DND-41 (cell line): ENCODE measurements around the gene GPR21.

ENCODE experiments used
- EZH2 ChIP-seq: IDR thresholded peaks from 3 replicates; pipeline ENCODE4 v1.6.1; 2012; ENCODE audit warnings: borderline replicate concordance, low read depth, mild to moderate bottlenecking, moderate library complexity, low read length, inconsistent platforms; ENCODE audit not compliant: severe bottlenecking
- TF ChIP-seq, protein P1 (sequence below): IDR thresholded peaks from 2 replicates; pipeline ENCODE4 v1.5.1; 2012; ENCODE audit warnings: borderline replicate concordance, low read length, moderate library complexity, mild to moderate bottlenecking; ENCODE audit not compliant: poor library complexity, severe bottlenecking; ENCODE audit errors: extremely low read depth

DNA sequence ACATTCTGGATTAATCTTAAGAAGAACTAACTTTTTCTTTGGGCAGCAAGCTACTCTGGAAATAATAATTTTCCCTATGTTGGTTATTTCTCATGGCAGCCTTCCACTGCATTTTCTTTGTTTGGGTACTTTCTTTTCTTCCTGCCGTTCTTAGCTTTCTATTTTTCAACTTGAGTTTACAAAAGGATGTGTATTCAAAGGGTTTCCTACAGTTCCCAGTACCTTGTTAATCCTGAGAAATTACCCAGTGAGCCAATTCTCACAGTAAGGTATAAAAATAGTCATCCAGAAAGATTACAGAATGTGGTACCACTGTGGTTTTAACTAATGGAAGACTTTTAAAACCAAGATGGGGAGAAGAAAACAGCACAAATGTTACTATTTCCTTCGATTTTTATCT, 20.2 kb downstream of the GPR21 start:
- no peak for TF ChIP-seq EZH2
- TF ChIP-seq, protein P1, sequence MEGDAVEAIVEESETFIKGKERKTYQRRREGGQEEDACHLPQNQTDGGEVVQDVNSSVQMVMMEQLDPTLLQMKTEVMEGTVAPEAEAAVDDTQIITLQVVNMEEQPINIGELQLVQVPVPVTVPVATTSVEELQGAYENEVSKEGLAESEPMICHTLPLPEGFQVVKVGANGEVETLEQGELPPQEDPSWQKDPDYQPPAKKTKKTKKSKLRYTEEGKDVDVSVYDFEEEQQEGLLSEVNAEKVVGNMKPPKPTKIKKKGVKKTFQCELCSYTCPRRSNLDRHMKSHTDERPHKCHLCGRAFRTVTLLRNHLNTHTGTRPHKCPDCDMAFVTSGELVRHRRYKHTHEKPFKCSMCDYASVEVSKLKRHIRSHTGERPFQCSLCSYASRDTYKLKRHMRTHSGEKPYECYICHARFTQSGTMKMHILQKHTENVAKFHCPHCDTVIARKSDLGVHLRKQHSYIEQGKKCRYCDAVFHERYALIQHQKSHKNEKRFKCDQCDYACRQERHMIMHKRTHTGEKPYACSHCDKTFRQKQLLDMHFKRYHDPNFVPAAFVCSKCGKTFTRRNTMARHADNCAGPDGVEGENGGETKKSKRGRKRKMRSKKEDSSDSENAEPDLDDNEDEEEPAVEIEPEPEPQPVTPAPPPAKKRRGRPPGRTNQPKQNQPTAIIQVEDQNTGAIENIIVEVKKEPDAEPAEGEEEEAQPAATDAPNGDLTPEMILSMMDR = no peak
